Endothelial cell of hepatic sinusoid (primary cell): ENCODE measurements around the gene ATMIN.

Experiments
- in situ Hi-C: cut with HindIII; loops from 2 replicates; pipeline ENCODE4 v1.10.0; 2017; ENCODE audit warnings: low sequenced_read_pairs

Gene ATMIN

GRCh38 chr16:81006211-81006812 lies 29.3 kb upstream of the ATMIN start:
- in situ Hi-C loops = no loop called here

DNA sequence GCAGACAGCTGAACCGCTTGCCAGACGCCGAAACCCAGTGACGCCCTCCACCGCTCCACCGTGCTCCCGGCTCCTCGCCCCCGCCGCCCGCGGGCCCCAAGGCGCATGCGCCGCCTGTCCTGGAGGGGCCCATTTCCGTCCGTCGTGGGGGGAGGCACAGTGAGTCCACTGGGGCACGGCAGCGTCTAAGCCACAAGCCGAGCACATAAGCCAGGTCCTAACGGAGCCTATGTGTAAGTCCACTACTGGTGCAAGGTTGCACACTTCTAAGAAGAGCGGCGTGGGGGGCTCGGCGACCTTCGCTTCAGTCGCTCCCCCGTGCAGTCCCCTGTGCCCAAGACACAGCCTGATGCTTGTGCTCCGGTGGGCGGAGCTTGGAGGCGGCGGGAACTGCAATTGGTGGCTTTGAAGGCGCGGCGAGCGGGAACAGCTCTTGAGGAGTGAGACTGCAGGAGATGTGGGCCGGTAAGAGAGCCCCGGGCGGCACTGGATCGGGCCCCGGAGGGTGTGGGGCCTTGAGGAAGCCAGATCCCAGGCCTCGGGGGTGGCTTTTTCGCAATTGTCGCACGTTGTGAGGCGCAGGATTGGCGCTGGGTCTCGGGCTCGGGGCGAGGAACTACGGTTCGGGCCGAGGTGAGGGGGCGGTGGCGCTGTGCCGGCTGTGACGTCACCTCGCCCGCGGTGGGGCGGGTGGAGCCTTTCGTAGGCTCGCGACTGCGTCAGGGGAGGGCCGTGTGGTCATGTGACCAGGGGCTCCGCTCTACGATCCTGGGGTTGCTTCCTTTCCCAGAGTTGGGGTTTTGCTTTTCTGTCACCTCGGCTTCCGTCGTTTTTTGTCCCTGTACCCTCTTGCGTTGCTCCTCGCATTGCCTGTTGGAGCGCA lies 28.6 kb upstream of the ATMIN start, which contains the start of the genes CENPN and CMC2:
CENPN (plus strand) TSS at position 402 of the 883 bp plus-strand sequence. CDS start 4,726 bp downstream, outside the sequence.
CMC2 (minus strand) TSS at position 73 of the 883 bp plus-strand sequence. CDS start 9,491 bp downstream, outside the sequence.
- in situ Hi-C loops = no loop called here

DNA sequence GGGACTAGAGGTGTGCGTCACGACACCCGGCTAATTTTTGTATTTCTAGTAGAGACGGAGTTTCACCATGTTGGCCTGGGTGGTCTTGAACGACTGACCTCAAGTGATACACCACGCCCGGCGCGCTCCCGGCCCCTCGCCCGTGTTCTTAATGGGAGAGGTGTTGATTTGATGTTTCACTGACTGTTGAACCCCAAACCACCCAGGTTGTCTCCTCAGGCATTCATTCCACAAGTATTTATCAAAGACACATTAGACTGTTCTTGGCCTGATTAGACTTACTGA lies 27.2 kb upstream of the ATMIN start:
- in situ Hi-C loops = no loop called here

DNA sequence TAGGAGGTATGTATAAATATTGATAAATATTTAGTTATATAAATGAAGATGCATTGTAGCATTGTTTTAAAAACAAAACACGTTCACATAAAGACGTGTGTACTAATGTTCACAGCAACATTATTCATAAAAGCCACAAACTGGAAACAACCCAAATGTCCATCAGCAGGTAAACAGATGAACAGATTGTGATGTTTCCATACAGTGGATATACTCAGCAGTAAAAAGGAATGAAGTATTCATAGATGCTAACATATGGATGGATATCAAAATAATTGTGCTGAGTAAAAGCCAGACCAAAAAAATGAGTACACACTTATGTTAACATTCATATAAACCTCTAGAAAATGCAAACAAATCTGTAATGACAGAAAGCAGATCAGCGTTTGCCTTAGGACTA lies 22.7 kb upstream of the ATMIN start:
- in situ Hi-C loops = no loop called here

- in situ Hi-C loops = no loop called here
Measured at GRCh38 chr16:81014672-81015071, 21.0 kb upstream of the ATMIN start.

DNA sequence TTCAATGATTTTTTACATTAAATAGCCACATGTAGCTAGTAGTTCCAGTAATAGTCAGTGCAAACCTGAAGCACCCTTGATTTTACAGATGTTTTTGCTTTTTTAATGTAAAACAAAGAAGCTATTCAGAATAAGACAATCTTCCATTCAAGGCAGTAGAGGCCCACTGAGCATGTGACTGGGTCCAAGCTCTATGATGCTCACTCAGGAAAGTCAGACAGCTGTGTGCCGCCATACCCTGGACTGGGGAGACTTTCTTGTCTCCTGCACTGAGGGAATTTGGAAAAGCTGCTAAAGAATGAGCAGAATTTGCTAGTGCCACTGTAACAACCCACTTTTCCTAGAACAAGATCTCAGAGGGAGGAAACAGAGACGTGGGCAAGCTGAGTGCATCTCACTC lies 17.1 kb upstream of the ATMIN start:
- in situ Hi-C loops = no loop called here

DNA sequence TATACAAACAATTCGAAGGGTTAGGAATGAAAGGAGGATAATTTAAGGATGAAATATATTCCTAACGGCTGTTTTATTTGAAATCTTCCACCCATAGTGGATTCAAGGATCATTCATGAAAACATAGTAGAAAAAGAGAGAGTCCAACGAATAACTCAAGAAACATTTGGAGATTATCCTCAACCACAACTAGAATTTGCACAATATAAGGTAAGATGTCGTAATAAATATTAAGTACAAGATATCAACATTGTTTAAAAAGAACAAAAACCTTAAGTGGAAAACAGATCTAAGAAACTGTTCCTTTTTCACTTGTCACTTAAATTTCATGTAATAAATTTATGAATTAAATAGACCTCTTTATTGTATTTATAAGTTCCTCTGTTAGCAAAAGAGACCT lies 9.2 kb upstream of the ATMIN start:
- in situ Hi-C loops = no loop called here

DNA sequence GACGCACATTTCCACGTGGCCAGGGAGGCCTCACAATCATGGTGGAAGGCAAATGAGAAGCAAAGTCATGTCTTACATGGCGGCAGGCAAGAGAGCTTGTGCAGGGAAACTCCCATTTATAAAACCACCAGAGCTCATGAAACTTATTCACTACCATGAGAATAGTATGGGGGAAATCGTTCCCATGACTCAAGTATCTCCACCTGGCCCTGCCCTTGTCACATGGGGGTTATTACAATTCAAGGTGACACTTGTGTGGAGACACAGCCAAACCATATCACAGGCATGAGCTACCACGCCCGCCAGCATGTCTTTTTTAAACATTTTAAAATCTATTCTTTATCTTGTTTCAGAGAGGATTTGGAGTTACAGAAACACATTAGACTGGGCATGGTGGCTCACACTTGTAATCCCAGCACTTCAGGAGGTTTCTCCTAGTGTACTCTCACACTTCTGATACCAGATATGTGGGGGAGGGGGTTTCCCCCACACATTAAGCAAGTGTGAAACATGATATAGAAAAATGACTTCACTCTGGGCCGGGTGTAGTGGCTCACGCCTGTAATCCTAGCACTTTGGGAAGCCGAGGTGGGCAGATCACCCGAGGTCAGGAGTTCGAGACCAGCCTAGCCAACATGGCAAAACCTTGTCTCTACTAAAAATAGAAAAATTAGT lies 5.6 kb upstream of the ATMIN start:
- in situ Hi-C loops = loop anchor here (5.0 kb wide), 3 partner anchors 48 to 88 kb away; no protein-coding TSS in a partner anchor

DNA sequence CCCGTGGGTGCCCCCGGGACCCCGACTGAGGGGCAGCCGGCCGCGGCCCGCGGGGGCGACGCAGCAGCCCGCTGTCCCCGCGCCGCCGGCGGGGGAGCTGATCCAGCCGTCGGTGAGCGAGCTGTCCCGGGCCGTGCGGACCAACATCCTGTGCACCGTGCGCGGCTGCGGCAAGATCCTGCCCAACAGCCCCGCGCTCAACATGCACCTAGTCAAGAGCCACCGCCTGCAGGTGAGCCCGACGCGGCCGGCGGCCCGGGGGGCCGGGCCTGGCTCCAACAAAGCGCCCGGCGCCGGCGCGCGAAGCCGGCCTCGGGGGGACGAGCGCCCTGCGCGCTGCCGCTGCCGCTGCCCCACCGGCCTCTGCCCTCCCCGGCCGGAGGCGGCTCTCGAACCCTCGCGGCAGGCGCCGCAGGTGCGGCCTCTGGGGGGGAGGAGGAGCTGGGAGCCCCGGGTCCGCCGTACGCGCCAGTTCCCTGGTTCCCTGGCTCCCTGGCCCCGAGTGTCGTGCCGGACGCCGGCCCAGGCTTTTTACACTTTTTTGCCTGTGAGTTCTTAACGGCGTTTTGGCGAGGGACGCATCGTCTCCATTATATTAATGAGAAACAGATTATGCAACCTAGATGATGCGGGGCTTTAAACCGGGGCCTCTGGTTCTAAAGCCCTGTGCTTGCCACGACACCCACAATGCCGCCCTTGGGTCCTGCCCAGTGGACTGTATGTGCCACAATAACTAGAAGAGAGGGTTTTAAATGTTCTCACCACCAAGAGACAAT lies 521 bp downstream of the ATMIN start:
- in situ Hi-C loops = no loop called here

DNA sequence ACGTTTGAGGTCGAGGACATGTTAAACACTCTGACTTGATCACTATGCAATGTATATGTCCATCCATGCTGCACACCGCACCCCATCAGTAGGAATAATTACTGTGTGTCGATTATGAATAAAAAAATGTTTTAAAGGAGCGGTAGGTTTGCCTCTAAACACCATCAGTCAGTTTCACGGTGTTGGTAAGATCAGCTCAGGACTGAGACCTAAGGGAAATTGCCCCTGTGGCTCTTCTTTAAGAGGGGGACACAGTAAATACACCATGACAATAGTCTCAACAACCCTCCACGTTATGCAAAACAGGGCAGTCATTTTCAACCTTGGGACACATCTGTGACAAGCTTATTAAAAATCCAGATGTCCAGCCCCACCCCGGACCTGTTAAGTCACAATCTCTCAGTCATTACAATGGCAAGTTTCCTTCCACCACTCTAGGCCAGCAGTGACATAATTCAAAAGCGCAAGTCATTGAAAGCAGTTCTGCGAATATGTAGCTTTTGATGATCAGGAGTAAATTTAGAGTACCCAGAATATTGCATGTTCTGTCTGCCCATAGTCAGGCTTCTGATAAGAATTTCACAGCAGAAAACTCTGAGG lies 1.2 kb downstream of the ATMIN start:
- in situ Hi-C loops = no loop called here

DNA sequence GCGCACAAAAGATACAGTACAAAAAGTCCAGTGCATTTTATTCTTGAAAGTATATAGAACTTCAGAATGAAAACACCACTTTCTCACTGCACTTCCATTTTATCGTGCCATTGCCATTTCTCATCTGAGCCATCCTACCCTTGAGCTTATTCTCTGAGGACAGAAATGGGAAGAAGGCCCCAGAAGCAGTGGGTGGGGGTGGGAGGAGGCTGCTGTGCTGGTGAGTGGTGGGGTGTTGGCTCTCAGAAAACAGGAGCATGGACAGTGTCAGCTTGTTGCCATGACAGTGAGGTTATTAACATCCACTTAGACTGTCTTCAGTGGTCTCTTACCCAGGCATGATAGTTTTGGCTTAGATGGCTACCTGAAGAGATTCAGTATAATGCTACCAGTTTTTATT lies 4.5 kb downstream of the ATMIN start:
- in situ Hi-C loops = no loop called here

GRCh38 chr16:81040842-81041241 lies 5.2 kb downstream of the ATMIN start:
- in situ Hi-C loops = no loop called here

DNA sequence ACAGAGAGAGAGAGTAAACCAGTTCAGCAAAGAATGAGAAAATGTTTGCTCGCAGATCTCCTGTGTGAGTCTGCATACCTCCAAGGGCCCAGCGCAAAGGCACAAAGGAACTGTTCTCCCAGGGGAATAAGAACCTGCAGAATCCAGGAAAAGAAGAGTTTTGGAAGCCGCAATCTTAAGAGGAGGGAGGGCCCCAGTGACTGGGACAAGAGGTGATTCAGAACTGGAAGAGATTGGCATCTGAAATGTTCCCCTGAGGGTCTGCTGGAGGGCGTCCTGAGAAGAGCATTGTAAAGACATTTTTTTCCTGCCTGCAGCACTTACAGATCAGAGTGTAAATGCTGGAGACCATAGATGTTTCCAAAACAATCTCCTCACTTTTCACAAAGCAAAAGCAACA lies 6.1 kb downstream of the ATMIN start:
- in situ Hi-C loops = no loop called here

DNA sequence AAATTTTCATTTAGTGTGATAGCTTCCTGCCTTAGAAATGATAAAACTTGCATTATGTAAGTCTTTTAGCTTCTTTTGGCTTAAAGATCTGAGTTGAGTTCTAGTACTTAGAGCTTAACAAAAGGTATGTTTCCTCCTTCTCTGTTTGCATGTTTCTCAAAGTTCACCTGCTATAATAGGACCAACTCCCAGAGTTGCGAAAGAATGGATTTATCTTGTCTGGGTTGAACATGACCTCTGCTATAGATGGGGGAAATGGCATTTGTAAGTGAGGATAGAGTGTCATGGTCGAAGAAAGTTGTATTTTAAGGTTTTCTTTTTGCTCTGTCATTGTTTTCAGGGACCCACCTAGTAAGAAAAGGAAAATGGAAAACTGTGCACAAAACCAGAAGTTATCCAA lies 7.2 kb downstream of the ATMIN start:
- in situ Hi-C loops = no loop called here

DNA sequence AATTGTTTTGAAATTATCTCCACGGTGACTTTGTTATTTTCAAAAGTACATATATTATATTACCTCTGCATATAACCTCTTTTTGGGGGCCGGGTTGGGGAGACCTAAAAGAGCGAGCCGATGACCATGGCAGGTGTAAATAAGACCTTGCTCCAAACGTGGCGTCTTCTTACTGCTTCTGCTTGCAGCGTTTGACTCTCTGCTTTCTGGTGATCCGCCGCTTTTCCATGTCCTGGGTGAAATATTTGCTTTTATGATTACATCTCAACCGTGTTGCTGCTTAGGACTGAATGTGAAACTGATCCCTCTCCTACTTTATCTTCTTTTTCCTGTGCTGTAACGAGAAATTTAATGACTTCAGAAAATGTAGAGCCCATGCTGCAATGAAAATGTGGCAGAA lies 18.1 kb downstream of the ATMIN start:
- in situ Hi-C loops = no loop called here

- in situ Hi-C loops = no loop called here
Measured at GRCh38 chr16:81060576-81061306, 25.1 kb downstream of the ATMIN start.

- in situ Hi-C loops = no loop called here
Measured at GRCh38 chr16:81061307-81061640, 25.6 kb downstream of the ATMIN start.

DNA sequence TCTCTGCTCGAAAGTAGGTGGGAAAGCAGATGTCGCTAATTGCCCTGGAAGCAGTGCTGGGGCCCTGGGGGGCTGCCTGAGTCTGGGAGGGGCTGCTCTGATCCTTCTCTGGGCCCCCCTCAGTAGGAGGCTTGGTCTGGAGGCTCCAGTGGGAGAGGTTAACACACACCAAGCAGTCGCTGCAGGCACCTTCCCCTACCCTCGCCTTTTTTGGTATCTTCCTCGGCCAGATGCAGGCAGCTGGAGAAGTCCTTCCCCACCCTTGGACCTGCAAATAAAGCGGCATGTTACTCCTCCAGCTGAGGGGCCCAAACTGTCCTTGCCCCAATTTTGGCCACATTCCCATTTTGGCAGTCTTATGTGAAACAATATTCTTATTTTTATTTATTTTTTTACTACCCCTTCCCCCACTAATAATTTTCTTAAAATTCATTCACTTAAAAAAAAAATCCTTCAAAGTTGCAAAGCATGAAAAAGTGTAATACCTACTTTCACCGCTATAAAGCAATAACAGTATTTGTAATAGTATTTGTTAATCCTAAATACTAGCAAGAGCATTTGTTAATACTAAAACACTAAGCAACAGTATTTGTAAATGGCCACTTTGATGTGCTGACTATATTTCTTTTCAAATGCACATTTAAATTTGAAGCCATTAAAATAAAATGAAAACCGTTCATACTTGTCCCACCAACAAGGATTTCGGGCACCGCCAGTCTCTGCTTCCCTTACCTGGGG lies 26.4 kb downstream of the ATMIN start:
- in situ Hi-C loops = no loop called here

- in situ Hi-C loops = no loop called here
Measured at GRCh38 chr16:81066681-81067080, 31.0 kb downstream of the ATMIN start.
